ENCODE results near the gene OR51F1.
"Not testable (repeated sequence)": the region's sequence is repeated elsewhere in the genome, so short reads cannot be mapped to it uniquely, and the experiment has no call there.

The OR51F1 gene

DNA sequence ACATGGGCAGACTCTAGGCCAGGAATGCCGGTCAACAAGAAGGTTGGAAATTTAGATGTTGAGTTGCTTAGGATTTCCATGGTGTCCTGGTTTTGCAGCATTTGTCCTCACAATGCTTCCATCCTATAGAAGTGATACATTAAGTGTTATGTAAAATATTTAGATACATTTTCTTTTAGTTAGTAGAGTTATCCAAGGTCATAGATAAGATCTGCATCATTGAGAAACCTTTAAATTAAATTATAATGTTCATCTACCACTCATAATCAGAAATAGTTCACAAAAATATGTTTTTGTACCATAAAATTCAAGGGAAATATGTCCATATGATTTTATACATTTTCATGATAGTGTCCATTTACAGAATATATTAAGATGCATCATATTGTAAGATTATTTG, at the start of gene OR51F1:
OR51F1 (minus strand) TSS at position 101 of the 400 bp plus-strand sequence; CDS start at position 101, 0 bp downstream.
- POLR2A ChIA-PET = no interaction called here

GRCh38 chr11:4809246-4809645, 39.5 kb upstream of the OR51F1 start:
- CTCF ChIA-PET = no interaction called here
- POLR2A ChIA-PET = no interaction called here
- no peak for TF ChIP-seq CTCF (IDR thresholded peaks at IDR 0.05; ENCODE audit: insufficient read depth, low read length, missing control alignments)

More for the DNA sequence above, at the start of gene OR51F1:
- CTCF ChIA-PET = no interaction called here
- H3K4me3 ChIP-seq (ENCODE audit: low read depth, low read length) = no peak within 1 kb of the TSS
- no peak for TF ChIP-seq CTCF (IDR thresholded peaks at IDR 0.05; ENCODE audit: insufficient read depth, low read length, missing control alignments)
- DNase-seq (ENCODE audit: low read depth, low spot score) = no peak

GRCh38 chr11:4808476-4808875, 38.7 kb upstream of the OR51F1 start:
- no peak for TF ChIP-seq CTCF (IDR thresholded peaks at IDR 0.05; ENCODE audit: insufficient read depth, low read length, missing control alignments)
- ChIA-PET CTCF (interaction anchor here (0.7 kb wide), 1 partner anchor 17 kb away, joined by 3 read pairs; no protein-coding TSS in a partner anchor), POLR2A (no interaction called here)
- no peak overlapping the region for H3K4me3 ChIP-seq (ENCODE audit: low read depth, low read length)
- no peak for DNase-seq (ENCODE audit: low read depth, low spot score)

More at GRCh38 chr11:4809246-4809645, 39.5 kb upstream of the OR51F1 start:
- H3K4me3 ChIP-seq (ENCODE audit: low read depth, low read length) = no peak overlapping the region
- no peak for DNase-seq (ENCODE audit: low read depth, low spot score)

DNA sequence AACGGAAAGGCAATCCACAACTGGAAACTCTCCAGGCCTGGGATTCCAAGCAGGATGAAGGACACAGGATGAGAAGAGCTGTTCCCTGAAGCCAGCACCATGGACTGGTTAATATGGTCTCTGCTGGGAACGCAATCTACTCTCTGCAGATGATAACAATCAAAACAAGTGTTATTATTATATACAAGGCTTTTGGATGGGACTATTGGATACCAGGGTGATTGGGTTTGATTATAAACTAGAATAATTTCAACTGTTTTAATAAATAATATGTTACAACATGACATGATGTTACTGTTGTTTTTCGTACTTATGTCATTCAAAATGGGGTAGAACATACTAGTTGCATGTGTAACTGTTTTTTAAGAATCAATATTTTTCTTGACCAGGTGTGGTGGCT, 34.5 kb upstream of the OR51F1 start, which contains the start of gene OR52R1:
OR52R1 (minus strand) TSS at position 101 of the 400 bp plus-strand sequence; CDS start at position 101, 0 bp downstream.
- no peak within 1 kb of the TSS for H3K4me3 ChIP-seq (ENCODE audit: low read depth, low read length)
- CTCF ChIA-PET = no interaction called here
- POLR2A ChIA-PET = no interaction called here
- no peak for DNase-seq (ENCODE audit: low read depth, low spot score)
- no peak for TF ChIP-seq CTCF (IDR thresholded peaks at IDR 0.05; ENCODE audit: insufficient read depth, low read length, missing control alignments)

- POLR2A ChIA-PET; DNase-seq (ENCODE audit: low read depth, low spot score); H3K4me3 ChIP-seq (ENCODE audit: low read depth, low read length); CTCF ChIA-PET: not testable (repeated sequence)
Observed at GRCh38 chr11:4801316-4801715, 31.6 kb upstream of the OR51F1 start.

GRCh38 chr11:4798427-4799183, 28.9 kb upstream of the OR51F1 start:
- no peak overlapping the region for H3K4me3 ChIP-seq (ENCODE audit: low read depth, low read length)
- CTCF ChIA-PET = no interaction called here
- no peak for DNase-seq (ENCODE audit: low read depth, low spot score)
- TF ChIP-seq CTCF (IDR thresholded peaks at IDR 0.05; ENCODE audit: insufficient read depth, low read length, missing control alignments) = no peak
- POLR2A ChIA-PET = no interaction called here

DNA sequence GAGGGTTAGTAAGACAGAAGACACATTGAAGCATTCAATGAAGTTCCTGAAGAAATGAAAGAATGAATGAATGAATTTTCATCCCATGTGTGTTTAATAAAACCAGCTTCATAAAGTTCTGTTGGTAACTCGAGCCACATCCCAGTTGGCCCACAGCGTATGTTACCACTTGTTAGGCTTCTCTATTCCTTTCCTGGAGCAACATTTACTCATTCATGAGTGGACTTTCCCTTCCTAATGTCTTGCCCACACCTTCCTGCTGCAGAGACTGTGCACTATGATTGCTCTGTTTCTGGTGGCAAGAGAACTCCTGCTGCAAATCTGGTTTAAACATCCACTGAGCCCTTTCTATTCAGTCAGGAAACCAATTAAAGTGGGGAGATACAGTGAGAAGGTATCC, 27.5 kb upstream of the OR51F1 start:
- no peak for DNase-seq (ENCODE audit: low read depth, low spot score)
- CTCF ChIA-PET = no interaction called here
- no peak overlapping the region for H3K4me3 ChIP-seq (ENCODE audit: low read depth, low read length)
- POLR2A ChIA-PET = no interaction called here
- TF ChIP-seq CTCF (IDR thresholded peaks at IDR 0.05; ENCODE audit: insufficient read depth, low read length, missing control alignments) = no peak
